Lower lobe of right lung (tissue), 2 donors: Measurements from ENCODE around the gene RPAP3. TPM values are rescaled to one million over a fixed set of nuclear protein-coding genes. Genes with fewer than 3 reads are reported as not detected.

Source experiments
- ATAC-seq, 2 donors: fragments of 200-7000 bp; cut with Tn5 transposase; one replicate each; pipeline ENCODE4 v1.9.1; 2020 to 2022; ENCODE audit warnings: mild to moderate bottlenecking in 2 of 2, moderate library complexity in 2 of 2
- DNase-seq: peaks from one replicate; pipeline ENCODE4 v3.0.0-alpha.2; 2020
- H3K27ac ChIP-seq: fragments of 200-600 bp; one replicate; pipeline ENCODE4 v1.8.0; 2022
- H3K27me3 ChIP-seq: fragments of 200-600 bp; one replicate; pipeline ENCODE4 v1.8.0; 2022; ENCODE audit warnings: low read depth
- H3K36me3 ChIP-seq: fragments of 200-600 bp; one replicate; pipeline ENCODE4 v1.8.0; 2022; ENCODE audit warnings: mild to moderate bottlenecking
- H3K4me1 ChIP-seq: fragments of 200-600 bp; one replicate; pipeline ENCODE4 v1.8.0; 2022
- H3K4me3 ChIP-seq: fragments of 200-600 bp; one replicate; pipeline ENCODE4 v1.8.0; 2022; ENCODE audit warnings: mild to moderate bottlenecking
- H3K9me3 ChIP-seq: fragments of 200-600 bp; one replicate; pipeline ENCODE4 v1.8.0; 2022
- CTCF ChIP-seq: fragments of 200-600 bp; IDR thresholded peaks from one replicate; pipeline ENCODE4 v1.8.0; 2022; ENCODE audit warnings: antibody characterized with exemption, mild to moderate bottlenecking
- intact Hi-C: fragments of 100-400 bp; cut with DNase I; formaldehyde crosslinking; loops from one replicate; pipeline ENCODE4 v1.11.0; 2022
- total RNA-seq: library from RNA; stranded (reverse); fragmentation: NEBNext Ultra II Directional; extraction: Animal tissue kit (Norgen Biotek cat#: 25700); gene quantifications from one replicate; pipeline ENCODE4 v1.2.1, GENCODE V29; 2021
- donor health status: DM: no; HTN: yes; CAD: no; lungs with severe emphysema.

The RPAP3 gene
- total RNA-seq, 1 donor from 2014 or later, result 20.2 TPM

GRCh38 chr12:47698631-47699030 lies 7.2 kb downstream of the RPAP3 start:
- no peaks in the 10 kb centered on the region for H3K4me1 ChIP-seq
- intact Hi-C loops, result no loop called here
- no peaks in the 10 kb centered on the region for H3K27me3 ChIP-seq
- no peak for TF ChIP-seq CTCF
- ATAC-seq (no peak), DNase-seq (no peak)
- no peak overlapping the region for H3K27ac ChIP-seq
- peaks cover 62% of the 10 kb centered on the region for H3K36me3 ChIP-seq
- H3K4me3 ChIP-seq, result no peak overlapping the region
- no peaks in the 10 kb centered on the region for H3K9me3 ChIP-seq

DNA sequence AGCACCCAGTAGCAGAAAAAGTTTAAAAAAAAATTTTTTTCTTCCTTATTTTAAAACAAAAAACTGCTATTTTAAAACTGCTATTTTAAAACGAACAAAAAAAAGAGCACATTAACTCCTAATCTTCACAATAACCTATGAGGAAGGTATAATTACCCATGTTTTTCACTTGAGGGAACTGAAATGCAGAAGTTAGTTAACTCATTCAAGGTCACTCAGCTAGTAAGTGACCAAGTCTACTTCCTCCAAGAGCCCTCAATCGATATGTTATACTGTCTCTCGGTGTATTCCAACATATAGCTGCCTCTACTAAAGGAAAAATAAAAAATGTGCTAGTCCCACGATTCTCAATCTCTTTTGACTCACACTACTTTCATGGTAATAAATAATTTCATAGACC lies 7.8 kb downstream of the RPAP3 start:
- intact Hi-C loops, result no loop called here
- Histone ChIP-seq H3K4me1 (no peaks in the 10 kb centered on the region), H3K9me3 (no peaks in the 10 kb centered on the region), H3K36me3 (peaks cover 62% of the 10 kb centered on the region), H3K27ac (no peak overlapping the region), H3K4me3 (no peak overlapping the region), H3K27me3 (no peaks in the 10 kb centered on the region)
- TF ChIP-seq CTCF, result no peak
- ATAC-seq (no peak), DNase-seq (no peak)

- no peak overlapping the region for H3K4me3 ChIP-seq
- intact Hi-C loops, result no loop called here
- no peaks in the 10 kb centered on the region for H3K27me3 ChIP-seq
- no peak for TF ChIP-seq CTCF
- DNase-seq (no peak), ATAC-seq (no peak)
- H3K36me3 ChIP-seq, result peaks cover 39% of the 10 kb centered on the region
- no peaks in the 10 kb centered on the region for H3K9me3 ChIP-seq
- H3K27ac ChIP-seq, result no peak overlapping the region
- H3K4me1 ChIP-seq, result no peaks in the 10 kb centered on the region
Observed at GRCh38 chr12:47689215-47689614, 16.6 kb downstream of the RPAP3 start.

GRCh38 chr12:47687636-47688035 lies 18.2 kb downstream of the RPAP3 start:
- Histone ChIP-seq H3K4me3 (no peak overlapping the region), H3K4me1 (no peaks in the 10 kb centered on the region), H3K36me3 (peaks cover 38% of the 10 kb centered on the region), H3K9me3 (no peaks in the 10 kb centered on the region), H3K27ac (no peak overlapping the region), H3K27me3 (no peaks in the 10 kb centered on the region)
- DNase-seq (no peak), ATAC-seq (no peak)
- TF ChIP-seq CTCF, result no peak
- intact Hi-C loops, result no loop called here

GRCh38 chr12:47686645-47687240 lies 19.1 kb downstream of the RPAP3 start:
- Histone ChIP-seq H3K4me3 (no peak overlapping the region), H3K36me3 (peaks cover 38% of the 10 kb centered on the region), H3K4me1 (no peaks in the 10 kb centered on the region), H3K27me3 (no peaks in the 10 kb centered on the region), H3K9me3 (no peaks in the 10 kb centered on the region), H3K27ac (no peak overlapping the region)
- intact Hi-C loops, result no loop called here
- no peak for DNase-seq
- TF ChIP-seq CTCF, result peak; percentile 53
- ATAC-seq, result peak in 1 of 2 donors; percentile 41
